AG04449 (cell line): ENCODE results near the gene NAPG.

Experiments used
- CTCF ChIA-PET: fragments of 350-600 bp; formaldehyde crosslinking; extraction: SDS; loops from one replicate; lab custom pipeline; 2021; ENCODE audit warnings: antibody characterized with exemption; lab: Yijun Ruan, JAX
- POLR2A ChIA-PET: fragments of 400-600, 350-600 bp; formaldehyde crosslinking; extraction: SDS; loops from one replicate; lab custom pipeline; 2020; ENCODE audit warnings: antibody characterized with exemption, inconsistent platforms; lab: Yijun Ruan, JAX
- DNase-seq: peaks from one replicate; pipeline ENCODE4 v3.0.0-alpha.2; 2010; ENCODE audit warnings: low read depth, low spot score
- H3K4me3 ChIP-seq: 2 replicates; pipeline ENCODE4 v1.5.1; 2011; ENCODE audit warnings: low read depth, mild to moderate bottlenecking, control low read depth, low read length
- CTCF ChIP-seq: IDR thresholded peaks from one replicate; pipeline ENCODE4 v1.5.1; 2011; ENCODE audit warnings: mild to moderate bottlenecking, moderate library complexity, low read length, control low read depth, inconsistent platforms; ENCODE audit not compliant: insufficient read depth; ENCODE audit errors: missing control alignments

The NAPG gene

GRCh38 chr18:10558967-10559298, 33.1 kb downstream of the NAPG start:
- DNase-seq: no peak
- no peak for TF ChIP-seq CTCF
- POLR2A ChIA-PET: no interaction called here
- CTCF ChIA-PET: interaction anchor here (0.7 to 6.4 kb wide), 9 partner anchors 10 to 994 kb away, joined by 3 to 60 read pairs (median 5); partner anchors contain the start of gene NAPG
- H3K4me3 ChIP-seq: no peak overlapping the region

- POLR2A ChIA-PET: no interaction called here
- peak overlapping the region; percentile 25 for H3K4me3 ChIP-seq
- TF ChIP-seq CTCF: no peak
- CTCF ChIA-PET: interaction anchor here (0.7 to 6.4 kb wide), 35 partner anchors 11 to 1021 kb away, joined by 3 to 60 read pairs (median 4); partner anchors contain the start of gene NAPG
- DNase-seq: no peak
These were observed 34.0 kb downstream of the NAPG start for GRCh38 chr18:10559553-10560451.

GRCh38 chr18:10560452-10561045, 34.7 kb downstream of the NAPG start:
- peak; percentile 71 for TF ChIP-seq CTCF
- ChIA-PET POLR2A (no interaction called here), CTCF (interaction anchor here (0.8 to 6.4 kb wide), 33 partner anchors 10 to 1020 kb away, joined by 3 to 60 read pairs (median 4); no protein-coding TSS in a partner anchor)
- DNase-seq: no peak
- peak overlapping the region; percentile 25 for H3K4me3 ChIP-seq

GRCh38 chr18:10562773-10563160, 36.9 kb downstream of the NAPG start:
- CTCF ChIA-PET: interaction anchor here (0.7 to 6.4 kb wide), 5 partner anchors 9 to 991 kb away, joined by 3 to 60 read pairs (median 5); no protein-coding TSS in a partner anchor
- no peak overlapping the region for H3K4me3 ChIP-seq
- TF ChIP-seq CTCF: no peak
- no peak for DNase-seq
- POLR2A ChIA-PET: no interaction called here

GRCh38 chr18:10563886-10564285, 38.1 kb downstream of the NAPG start:
- ChIA-PET CTCF (interaction anchor here (1.0 to 6.4 kb wide), 3 partner anchors 15 to 989 kb away, joined by 3 to 60 read pairs (median 28); no protein-coding TSS in a partner anchor), POLR2A (no interaction called here)
- no peak overlapping the region for H3K4me3 ChIP-seq
- no peak for DNase-seq
- TF ChIP-seq CTCF: no peak
